C4-2B (cell line): ENCODE measurements around the gene JAK1.

Experiments
- ZFX ChIP-seq: fragments of 450-650 bp; IDR thresholded peaks from 2 replicates; pipeline ENCODE4 v1.6.1; 2017
- TF ChIP-seq, protein P1 (sequence below): fragments of 450-650 bp; conservative IDR thresholded peaks from 2 replicates; pipeline ENCODE4 v1.5.1; 2017; ENCODE audit warnings: mild to moderate bottlenecking

DNA sequence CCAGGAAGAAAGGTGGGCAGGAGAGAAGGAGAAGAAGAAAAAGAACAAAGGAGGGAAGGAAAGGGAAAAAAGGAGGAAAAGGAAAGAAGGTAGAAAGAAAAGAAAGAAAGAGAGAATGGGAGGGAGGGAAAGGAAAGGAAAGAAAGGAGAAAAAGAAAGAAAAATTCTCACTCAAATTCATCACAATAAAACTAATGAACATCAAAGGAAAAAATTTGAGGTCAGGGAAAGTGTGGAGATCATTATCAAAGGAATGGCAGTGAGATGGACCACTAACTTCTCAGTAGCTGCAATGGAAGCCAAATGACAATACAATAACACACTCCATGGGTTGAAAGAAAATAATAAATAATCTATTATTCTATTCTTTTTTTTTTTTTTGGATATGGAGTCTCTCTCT, 48.0 kb upstream of the JAK1 start:
- TF ChIP-seq, protein P1, sequence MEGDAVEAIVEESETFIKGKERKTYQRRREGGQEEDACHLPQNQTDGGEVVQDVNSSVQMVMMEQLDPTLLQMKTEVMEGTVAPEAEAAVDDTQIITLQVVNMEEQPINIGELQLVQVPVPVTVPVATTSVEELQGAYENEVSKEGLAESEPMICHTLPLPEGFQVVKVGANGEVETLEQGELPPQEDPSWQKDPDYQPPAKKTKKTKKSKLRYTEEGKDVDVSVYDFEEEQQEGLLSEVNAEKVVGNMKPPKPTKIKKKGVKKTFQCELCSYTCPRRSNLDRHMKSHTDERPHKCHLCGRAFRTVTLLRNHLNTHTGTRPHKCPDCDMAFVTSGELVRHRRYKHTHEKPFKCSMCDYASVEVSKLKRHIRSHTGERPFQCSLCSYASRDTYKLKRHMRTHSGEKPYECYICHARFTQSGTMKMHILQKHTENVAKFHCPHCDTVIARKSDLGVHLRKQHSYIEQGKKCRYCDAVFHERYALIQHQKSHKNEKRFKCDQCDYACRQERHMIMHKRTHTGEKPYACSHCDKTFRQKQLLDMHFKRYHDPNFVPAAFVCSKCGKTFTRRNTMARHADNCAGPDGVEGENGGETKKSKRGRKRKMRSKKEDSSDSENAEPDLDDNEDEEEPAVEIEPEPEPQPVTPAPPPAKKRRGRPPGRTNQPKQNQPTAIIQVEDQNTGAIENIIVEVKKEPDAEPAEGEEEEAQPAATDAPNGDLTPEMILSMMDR, result no peak
- TF ChIP-seq ZFX, result no peak
